K562 (cell line): ENCODE results near the gene ATCAY. TPM values are rescaled to one million over a fixed set of nuclear protein-coding genes. Genes with fewer than 3 reads are reported as not detected.

ENCODE experiments used
- CBFA2T3 ChIP-seq: fragments of 450-650 bp; IDR thresholded peaks from 2 replicates; pipeline ENCODE4 v1.6.1; 2017
- CSDE1 ChIP-seq, 2 experiments: fragments of 450-650 bp; IDR thresholded peaks; 2 replicates each; pipeline ENCODE4 v1.6.1; 2016; ENCODE audit warnings: mild to moderate bottlenecking in 1 of 2
- HDAC8 ChIP-seq: fragments of 450-650 bp; IDR thresholded peaks from 2 replicates; pipeline ENCODE4 v1.6.1; 2016; ENCODE audit warnings: mild to moderate bottlenecking, missing genetic modification characterization, moderate library complexity, missing compliant biosample characterization
- JUND ChIP-seq, 2 experiments: IDR thresholded peaks; 2 replicates in 1 of 2; 3 replicates in 1 of 2; pipeline ENCODE4 v1.6.1; 2011; ENCODE audit warnings: borderline replicate concordance in 2 of 2, low read depth in 2 of 2, low read length in 2 of 2, improper control_type of control experiment in 1 of 2, missing biosample characterization in 1 of 2, missing genetic modification characterization in 1 of 2, missing genetic modification reagents in 1 of 2
- KLF1 ChIP-seq: fragments of 450-650 bp; IDR thresholded peaks from 2 replicates; pipeline ENCODE4 v1.6.1; 2016; ENCODE audit warnings: missing genetic modification characterization, missing compliant biosample characterization
- MAX ChIP-seq: sonication (generic); formaldehyde crosslinking; IDR thresholded peaks from 2 replicates; pipeline ENCODE4 v1.9.0; 2022; ENCODE audit warnings: mild to moderate bottlenecking, missing genetic modification reagents
- MLLT1 ChIP-seq, 2 experiments: fragments of 450-650 bp; IDR thresholded peaks; 2 replicates each; pipeline ENCODE4 v1.6.1; 2016
- MYC ChIP-seq, 2 experiments: fragments of 250-450 bp in 1 of 2; sonication (Bioruptor Pico) in 1 of 2; IDR thresholded peaks; 2 replicates each; pipeline versions ENCODE4 v1.5.1 to v1.6.1; 2012 to 2021; ENCODE audit warnings: low read depth in 2 of 2, borderline replicate concordance in 1 of 2, improper control_type of control experiment in 1 of 2, low read length in 1 of 2, mild to moderate bottlenecking in 1 of 2, moderate library complexity in 1 of 2
- NKRF ChIP-seq: fragments of 450-650 bp; IDR thresholded peaks from 2 replicates; pipeline ENCODE4 v1.6.1; 2016; ENCODE audit warnings: borderline replicate concordance
- RCOR1 ChIP-seq, 2 experiments: IDR thresholded peaks; 2 replicates each; pipeline ENCODE4 v1.6.1; 2012; ENCODE audit warnings: low read depth in 2 of 2, low read length in 2 of 2, borderline replicate concordance in 1 of 2, improper control_type of control experiment in 1 of 2
- TSHZ1 ChIP-seq: fragments of 250-450 bp; sonication (Bioruptor Pico); IDR thresholded peaks from 2 replicates; pipeline ENCODE4 v1.4.0; 2020; ENCODE audit warnings: mild to moderate bottlenecking, moderate library complexity
- ZBTB33 ChIP-seq: sonication (generic); formaldehyde crosslinking; IDR thresholded peaks from 2 replicates; pipeline ENCODE4 v1.8.1; 2023; ENCODE audit warnings: mild to moderate bottlenecking, missing genetic modification reagents
- ZBTB43 ChIP-seq: sonication (generic); formaldehyde crosslinking; IDR thresholded peaks from 2 replicates; pipeline ENCODE4 v1.8.0; 2023; ENCODE audit warnings: mild to moderate bottlenecking, missing genetic modification reagents
- polyA plus RNA-seq, 8 experiments: library from polyadenylated mRNA; depleted of rRNA in 4 of 8; stranded (reverse) in 5 of 8; unstranded in 3 of 8; fragments of >200 nt; fragmentation: Nextera tagmentation in 2 of 8; fragmentation: Illumina TruSeq in 1 of 8; extraction: Ambion mirVana in 2 of 8; extraction: Trizol in 1 of 8; gene quantifications; 2 replicates each; pipeline versions ENCODE4 v1.2.1 to v1.2.3, GENCODE V29; 2011 to 2014; ENCODE audit warnings: inconsistent platforms in 1 of 8, missing spikeins in 1 of 8
- total RNA-seq, 7 experiments: library from RNA; depleted of rRNA in 6 of 7; stranded (reverse); fragments of >200 nt in 6 of 7; fragmentation: Illumina TruSeq in 2 of 7; extraction: Trizol in 2 of 7; gene quantifications; 2 replicates each; pipeline versions ENCODE4 v1.2.1 to v1.2.3, GENCODE V29; 2011 to 2021; ENCODE audit warnings: low replicate concordance in 1 of 7

The ATCAY gene
- total and polyA plus RNA-seq, 9 of the 15 experiments (the other 6 are each of a cell fraction or from before 2014, with no cell fraction given) = not detected

GRCh38 chr19:3950871-3951861 lies 70.7 kb downstream of the ATCAY start (continued):
- TF ChIP-seq ZBTB33 (CRISPR knock-in tag) (peak; percentile 65; the same call in 1 of the 2 replicates), MLLT1 (IDR thresholded peaks at IDR 0.05) (no peak), NKRF (no peak), ZBTB43 (CRISPR knock-in tag) (no peak), CBFA2T3 (peak; percentile 95), TSHZ1 (CRISPR knock-in tag) (no peak), JUND (IDR thresholded peaks at IDR 0.05; ENCODE audit: borderline replicate concordance, low read depth, low read length) (peak; percentile 51; the same call in 1 of the 2 replicates), JUND (tag; IDR thresholded peaks at IDR 0.05; ENCODE audit: borderline replicate concordance, low read depth, low read length) (no peak), MYC (IDR thresholded peaks at IDR 0.05; ENCODE audit: low read depth, low read length) (no peak), MYC (CRISPR knock-in tag; IDR thresholded peaks at IDR 0.05; ENCODE audit: borderline replicate concordance, low read depth) (no peak), KLF1 (tag) (no peak), RCOR1 (IDR thresholded peaks at IDR 0.05; ENCODE audit: borderline replicate concordance in 1 of 2, low read depth in 2 of 2, low read length in 2 of 2) (peak in 1 of 2 experiments; percentile 64; a peak in 2 of 4 replicates), HDAC8 (no peak), MAX (CRISPR knock-in tag) (peak; percentile 87), CSDE1 (IDR thresholded peaks at IDR 0.05) (no peak)
